SW 1271 (cell line): Measurements from ENCODE around the gene SOBP.
A peak's percentile ranks its signal among the peaks of the same experiment; 100 is the strongest.
"Not testable (repeated sequence)": the region's sequence is repeated elsewhere in the genome, so short reads cannot be mapped to it uniquely, and the experiment has no call there.

Experiments used
- DNase-seq, 2 experiments: peaks; one replicate each; lab custom pipeline; 2025; lab: John Stamatoyannopoulos, UW

Gene SOBP

DNA sequence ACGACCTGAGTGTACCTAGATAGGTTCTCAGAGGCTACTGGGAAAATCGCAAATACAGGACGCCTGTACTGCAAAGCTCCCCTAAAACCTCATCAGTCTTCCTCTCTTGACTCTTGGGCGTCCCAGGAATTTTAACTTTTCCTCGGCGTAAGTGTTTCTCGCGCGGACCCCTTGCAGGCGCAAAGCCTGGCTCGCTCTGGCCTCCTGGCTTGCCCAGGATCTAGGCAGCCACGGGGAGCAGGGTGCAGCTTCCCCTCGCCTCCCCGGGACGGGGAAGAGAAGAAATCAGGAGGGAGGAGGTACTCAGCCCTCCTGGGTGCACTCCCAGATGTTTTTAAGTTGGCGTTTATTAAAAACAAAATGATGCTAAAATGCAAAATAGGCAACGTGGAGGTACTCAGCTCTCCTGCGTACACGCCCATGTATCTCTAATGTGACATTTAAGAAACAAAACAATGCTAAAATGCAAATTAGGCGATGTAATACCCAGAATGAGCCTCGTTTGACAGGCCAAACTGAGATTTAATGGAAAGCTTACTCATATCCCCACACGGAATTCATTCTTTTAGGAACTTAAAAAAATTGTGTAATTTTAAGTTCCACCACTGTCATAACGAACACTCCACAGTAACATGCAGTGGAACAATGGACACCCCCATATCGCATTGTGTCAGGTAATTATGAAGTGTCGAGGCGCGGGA is 1.6 kb upstream of the SOBP start:
- DNase-seq = no peak

- peak in 1 of 2 experiments; percentile 49 for DNase-seq
Observed at GRCh38 chr6:107488875-107489635, 862 bp upstream of the SOBP start.

DNA sequence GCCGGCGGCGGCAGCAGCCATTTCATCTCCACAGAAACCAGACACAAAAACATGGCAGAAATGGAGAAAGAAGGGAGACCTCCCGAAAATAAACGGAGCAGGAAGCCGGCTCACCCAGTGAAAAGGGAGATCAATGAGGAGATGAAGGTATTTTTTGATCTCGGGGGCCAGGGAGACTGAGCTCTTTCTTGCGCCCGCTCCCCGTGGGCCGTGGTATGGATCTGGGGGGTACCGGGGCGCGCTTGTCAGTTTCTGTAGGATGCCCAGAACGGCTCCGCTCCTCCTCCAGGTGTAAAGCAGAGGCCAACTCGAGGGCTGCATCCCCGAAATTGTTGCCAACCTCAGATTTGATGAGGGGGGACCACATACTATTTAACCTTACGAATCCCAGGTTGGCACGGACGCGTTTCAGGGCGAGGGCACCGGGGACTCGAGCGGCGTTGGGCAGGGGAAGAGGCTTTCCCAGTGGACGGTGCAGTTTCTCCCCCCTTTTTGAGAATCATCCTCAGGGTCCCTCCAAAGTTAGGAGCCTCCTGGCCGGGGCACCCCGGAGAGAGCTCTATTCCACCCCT is 735 bp downstream of the SOBP start:
- no peak for DNase-seq

- DNase-seq = no peak
Observed at GRCh38 chr6:107491138-107491609, 1.3 kb downstream of the SOBP start.

- no peak for DNase-seq
Observed at GRCh38 chr6:107491760-107492660, 2.1 kb downstream of the SOBP start.

- DNase-seq = no peak
Observed at GRCh38 chr6:107493158-107494057, 3.5 kb downstream of the SOBP start.

DNA sequence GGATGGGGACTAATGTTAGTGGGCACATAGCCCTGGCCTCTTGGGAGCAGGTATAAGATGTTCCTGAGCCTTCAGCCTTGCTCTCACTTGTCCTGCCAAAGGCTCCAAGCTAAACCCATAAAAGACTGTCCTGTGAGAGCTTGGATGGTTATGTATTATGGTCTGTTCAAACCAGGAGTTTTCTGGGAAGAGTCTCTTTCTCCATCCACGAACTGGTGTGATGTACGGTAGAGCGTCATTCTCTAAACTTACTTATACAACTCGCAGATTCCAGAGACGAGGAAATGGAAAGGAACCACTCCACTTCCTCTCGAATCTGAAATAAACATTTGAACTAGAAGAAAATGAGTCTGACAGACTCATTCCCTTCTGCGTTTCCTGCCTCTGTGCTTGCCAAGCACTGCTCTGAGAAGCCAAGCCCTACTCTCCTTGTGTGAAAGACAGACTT is 5.3 kb downstream of the SOBP start:
- no peak for DNase-seq

- DNase-seq = no peak
Observed at GRCh38 chr6:107495971-107496370, 6.1 kb downstream of the SOBP start.

GRCh38 chr6:107496892-107497684 is 7.2 kb downstream of the SOBP start:
- DNase-seq = no peak

- DNase-seq = no peak
Observed at GRCh38 chr6:107504270-107505026, 14.5 kb downstream of the SOBP start.

DNA sequence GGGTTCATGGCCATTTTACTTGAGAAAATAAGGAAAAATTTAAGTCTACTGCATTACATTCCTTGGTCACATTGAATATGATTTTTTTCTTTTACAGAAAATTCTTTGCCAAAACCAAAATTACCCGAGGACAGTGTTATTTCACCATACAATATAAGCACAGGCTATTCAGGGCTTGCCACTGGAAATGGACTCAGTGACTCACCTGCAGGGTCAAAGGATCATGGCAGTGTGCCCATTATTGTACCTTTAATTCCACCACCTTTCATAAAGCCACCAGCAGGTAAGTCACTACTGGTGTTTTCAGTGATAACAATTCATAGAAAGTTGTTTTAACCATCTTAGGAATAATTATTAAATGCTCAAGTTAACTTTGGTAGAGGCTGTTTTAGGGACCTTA is 16.2 kb downstream of the SOBP start:
- no peak for DNase-seq

DNA sequence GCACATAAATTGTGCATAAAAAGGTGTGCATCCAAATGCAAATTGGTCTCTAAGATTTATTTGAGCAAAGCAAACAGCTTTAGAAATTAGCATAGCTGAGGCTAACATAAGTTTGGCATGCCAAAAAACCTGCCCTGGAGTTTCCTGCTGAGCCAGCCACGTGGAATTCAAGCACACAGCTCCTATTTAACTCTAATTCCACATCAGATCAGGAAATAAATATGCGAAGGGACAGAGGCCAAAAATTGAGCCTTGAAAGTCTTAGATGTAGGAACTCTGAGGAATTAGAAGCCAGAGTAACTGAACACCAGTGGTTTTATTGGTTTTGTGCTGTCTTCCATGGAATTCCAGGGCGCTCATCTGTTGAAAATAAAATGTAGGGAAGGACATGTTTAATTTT is 19.6 kb downstream of the SOBP start:
- no peak for DNase-seq

GRCh38 chr6:107510108-107510507 is 20.2 kb downstream of the SOBP start:
- DNase-seq = no peak

- no peak for DNase-seq
Observed at GRCh38 chr6:107511511-107511993, 21.6 kb downstream of the SOBP start.

DNA sequence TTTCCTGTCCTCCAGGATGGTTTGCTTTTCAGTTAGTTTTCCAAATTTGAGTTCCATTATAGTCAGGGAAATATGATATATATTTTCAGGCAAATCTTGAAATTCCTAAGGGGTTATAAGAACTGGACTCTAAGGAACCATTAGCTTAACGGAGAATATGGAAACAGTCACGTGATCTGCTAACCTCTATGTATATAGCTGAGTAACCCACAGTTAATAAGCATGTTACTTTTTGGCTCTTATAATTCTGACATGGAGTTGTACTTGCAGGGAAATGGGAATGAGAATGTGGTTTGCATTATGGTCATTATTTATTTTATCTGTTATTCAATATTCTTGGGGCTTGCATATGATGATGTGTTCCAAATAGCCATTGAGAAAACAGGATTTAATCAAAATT is 23.3 kb downstream of the SOBP start:
- no peak for DNase-seq

- DNase-seq = no peak
Observed at GRCh38 chr6:107515955-107516354, 26.0 kb downstream of the SOBP start.

DNA sequence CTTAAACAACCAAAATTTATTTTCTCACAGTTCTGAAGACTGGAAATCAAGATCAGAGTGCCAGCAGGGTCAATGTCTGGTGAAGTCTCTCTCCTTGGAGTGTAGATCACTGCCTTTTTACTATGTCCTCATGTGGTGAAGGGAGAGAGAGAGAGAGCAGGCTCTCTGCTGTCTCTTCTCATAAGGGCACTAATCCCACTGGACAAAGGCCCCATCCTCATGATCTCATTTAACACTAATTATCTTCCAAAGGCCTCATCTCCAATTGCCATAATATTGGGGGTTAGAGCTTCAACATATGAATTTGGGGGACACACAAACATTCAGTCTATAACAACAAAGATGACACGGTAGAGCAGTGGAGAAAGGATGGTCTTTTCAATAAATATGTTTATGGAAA is 27.4 kb downstream of the SOBP start:
- DNase-seq = no peak

- DNase-seq = not testable (repeated sequence)
Observed at GRCh38 chr6:107519224-107519623, 29.3 kb downstream of the SOBP start.

DNA sequence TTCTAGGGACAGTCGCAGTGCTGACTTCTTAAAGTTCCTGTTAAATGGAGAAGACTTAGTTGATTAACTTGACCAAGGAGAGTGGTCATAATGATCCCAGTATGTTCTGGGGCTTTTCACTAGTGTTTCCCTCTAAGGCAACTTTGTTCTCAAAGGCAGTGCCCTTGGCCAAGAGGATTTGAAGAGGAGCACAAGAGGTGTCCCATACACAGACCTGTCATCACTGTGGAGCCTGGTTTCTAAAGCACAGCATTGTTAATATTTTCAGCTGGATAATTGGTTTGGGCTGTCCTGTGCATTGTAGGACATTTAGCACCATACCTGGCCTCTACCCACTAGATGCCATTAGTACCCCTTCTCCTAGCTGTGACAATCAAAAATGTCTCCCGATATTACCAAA is 30.8 kb downstream of the SOBP start:
- not testable (repeated sequence) for DNase-seq
